Measurements from ENCODE around the gene EFNB2.

DNA sequence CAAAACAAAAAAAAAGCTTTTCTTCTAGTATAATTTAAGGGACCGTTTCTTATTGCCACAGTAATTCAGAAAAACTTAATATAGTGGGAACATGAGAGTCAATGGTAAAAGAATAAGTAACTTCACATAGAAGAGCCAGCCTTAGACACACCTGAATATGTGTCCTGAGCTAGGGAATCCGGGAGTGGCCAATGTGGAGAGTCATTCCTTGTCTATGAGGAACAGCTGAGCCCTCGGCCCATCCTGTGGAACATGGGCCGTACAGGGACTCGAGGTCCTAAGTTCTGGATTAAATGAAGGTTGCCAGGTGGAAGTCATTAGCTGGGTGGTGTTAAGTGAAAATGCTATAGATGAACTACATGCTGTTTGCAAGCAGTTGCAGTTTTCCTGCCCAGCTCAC is 32.2 kb downstream of the EFNB2 start:
- TF ChIP-seq, protein P1, sequence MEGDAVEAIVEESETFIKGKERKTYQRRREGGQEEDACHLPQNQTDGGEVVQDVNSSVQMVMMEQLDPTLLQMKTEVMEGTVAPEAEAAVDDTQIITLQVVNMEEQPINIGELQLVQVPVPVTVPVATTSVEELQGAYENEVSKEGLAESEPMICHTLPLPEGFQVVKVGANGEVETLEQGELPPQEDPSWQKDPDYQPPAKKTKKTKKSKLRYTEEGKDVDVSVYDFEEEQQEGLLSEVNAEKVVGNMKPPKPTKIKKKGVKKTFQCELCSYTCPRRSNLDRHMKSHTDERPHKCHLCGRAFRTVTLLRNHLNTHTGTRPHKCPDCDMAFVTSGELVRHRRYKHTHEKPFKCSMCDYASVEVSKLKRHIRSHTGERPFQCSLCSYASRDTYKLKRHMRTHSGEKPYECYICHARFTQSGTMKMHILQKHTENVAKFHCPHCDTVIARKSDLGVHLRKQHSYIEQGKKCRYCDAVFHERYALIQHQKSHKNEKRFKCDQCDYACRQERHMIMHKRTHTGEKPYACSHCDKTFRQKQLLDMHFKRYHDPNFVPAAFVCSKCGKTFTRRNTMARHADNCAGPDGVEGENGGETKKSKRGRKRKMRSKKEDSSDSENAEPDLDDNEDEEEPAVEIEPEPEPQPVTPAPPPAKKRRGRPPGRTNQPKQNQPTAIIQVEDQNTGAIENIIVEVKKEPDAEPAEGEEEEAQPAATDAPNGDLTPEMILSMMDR (IDR thresholded peaks at IDR 0.05 in 2 of 3, conservative IDR thresholded peaks at IDR 0.05 in 1 of 3; ENCODE audit: insufficient read depth in 2 of 3, low read depth in 1 of 3, low read length in 3 of 3) = no peak
- TF ChIP-seq POLR2A (conservative IDR thresholded peaks at IDR 0.05) (no peak), RFX1 (IDR thresholded peaks at IDR 0.05) (no peak), ELF2 (CRISPR knock-in tag; IDR thresholded peaks at IDR 0.05) (no peak), ZFP30 (CRISPR knock-in tag; IDR thresholded peaks at IDR 0.05; ENCODE audit: borderline replicate concordance) (no peak), SMARCA4 (IDR thresholded peaks at IDR 0.05) (no peak)
- TF ChIP-seq, protein P2, sequence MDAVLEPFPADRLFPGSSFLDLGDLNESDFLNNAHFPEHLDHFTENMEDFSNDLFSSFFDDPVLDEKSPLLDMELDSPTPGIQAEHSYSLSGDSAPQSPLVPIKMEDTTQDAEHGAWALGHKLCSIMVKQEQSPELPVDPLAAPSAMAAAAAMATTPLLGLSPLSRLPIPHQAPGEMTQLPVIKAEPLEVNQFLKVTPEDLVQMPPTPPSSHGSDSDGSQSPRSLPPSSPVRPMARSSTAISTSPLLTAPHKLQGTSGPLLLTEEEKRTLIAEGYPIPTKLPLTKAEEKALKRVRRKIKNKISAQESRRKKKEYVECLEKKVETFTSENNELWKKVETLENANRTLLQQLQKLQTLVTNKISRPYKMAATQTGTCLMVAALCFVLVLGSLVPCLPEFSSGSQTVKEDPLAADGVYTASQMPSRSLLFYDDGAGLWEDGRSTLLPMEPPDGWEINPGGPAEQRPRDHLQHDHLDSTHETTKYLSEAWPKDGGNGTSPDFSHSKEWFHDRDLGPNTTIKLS (IDR thresholded peaks at IDR 0.05; ENCODE audit: borderline replicate concordance, low read depth) = no peak

Data from K562 (cell line).